Common myeloid progenitor, CD34-positive (primary cell): Measurements from ENCODE around the gene MYOZ1.
A peak's percentile ranks its signal among the peaks of the same experiment; 100 is the strongest.
"Not testable (repeated sequence)": the region's sequence is repeated elsewhere in the genome, so short reads cannot be mapped to it uniquely, and the experiment has no call there.

Experiments
- CTCF ChIA-PET: fragments of 350-600 bp; sonication (Branson Sonifier 250); formaldehyde crosslinking; loops from one replicate; lab custom pipeline; 2021; ENCODE audit warnings: antibody characterized with exemption; lab: Charles Lee
- POLR2A ChIA-PET: fragments of 350-600 bp; sonication (Branson Sonifier 250); formaldehyde crosslinking; loops from one replicate; lab custom pipeline; 2021; ENCODE audit warnings: antibody characterized with exemption; lab: Charles Lee
- DNase-seq, 3 donors: peaks; one replicate each; pipeline versions ENCODE4 v3.0.0 to v3.0.0-alpha.2; 2013
- H3K27ac ChIP-seq, 2 experiments: 1 replicate in 1 of 2; 2 replicates in 1 of 2; pipeline ENCODE4 v1.7.0; 2013; ENCODE audit warnings: inconsistent platforms in 2 of 2, low read length in 2 of 2, mild to moderate bottlenecking in 2 of 2, low read depth in 1 of 2, moderate library complexity in 1 of 2; ENCODE audit not compliant: severe bottlenecking in 2 of 2, insufficient read depth in 1 of 2, poor library complexity in 1 of 2
- H3K27me3 ChIP-seq, 5 experiments: replicated peaks in 2 of 5; 1 replicate in 3 of 5; 2 replicates in 2 of 5; pipeline versions ENCODE4 v1.6.1 to v1.7.0; 2013; ENCODE audit warnings: low read length in 4 of 5, mild to moderate bottlenecking in 2 of 5, moderate library complexity in 2 of 5, inconsistent platforms in 1 of 5; ENCODE audit not compliant: insufficient read depth in 5 of 5, control insufficient read depth in 4 of 5
- H3K36me3 ChIP-seq, 4 experiments: 1 replicate in 2 of 4; 2 replicates in 2 of 4; pipeline versions ENCODE4 v1.6.1 to v1.7.0; 2013; ENCODE audit warnings: low read length in 3 of 4, control low read depth in 1 of 4, mild to moderate bottlenecking in 1 of 4; ENCODE audit not compliant: control insufficient read depth in 4 of 4, insufficient read depth in 4 of 4
- H3K4me1 ChIP-seq, 4 experiments: 1 replicate in 3 of 4; 2 replicates in 1 of 4; pipeline versions ENCODE4 v1.6.1 to v1.7.1; 2013; ENCODE audit warnings: low read length in 3 of 4, mild to moderate bottlenecking in 3 of 4, control low read depth in 1 of 4, inconsistent platforms in 1 of 4, moderate library complexity in 1 of 4; ENCODE audit not compliant: control insufficient read depth in 4 of 4, insufficient read depth in 4 of 4; ENCODE audit errors: control extremely low read depth in 1 of 4
- H3K4me3 ChIP-seq, 7 experiments: 1 replicate in 4 of 7; 2 replicates in 3 of 7; pipeline versions ENCODE4 v1.5.1 to v1.7.0; 2013; ENCODE audit warnings: mild to moderate bottlenecking in 7 of 7, low read length in 6 of 7, moderate library complexity in 6 of 7, inconsistent platforms in 2 of 7, low read depth in 2 of 7, control low read depth in 1 of 7; ENCODE audit not compliant: insufficient read depth in 4 of 7, control insufficient read depth in 1 of 7; ENCODE audit errors: extremely low read depth in 1 of 7
- H3K9me3 ChIP-seq, 5 experiments: 1 replicate in 4 of 5; 2 replicates in 1 of 5; pipeline versions ENCODE4 v1.6.1 to v1.7.1; 2013; ENCODE audit warnings: low read length in 4 of 5, mild to moderate bottlenecking in 2 of 5, inconsistent platforms in 1 of 5, low read depth in 1 of 5, moderate library complexity in 1 of 5; ENCODE audit not compliant: control insufficient read depth in 4 of 5, insufficient read depth in 2 of 5; ENCODE audit errors: control extremely low read depth in 1 of 5
- WGBS: methylation state at CpG from one replicate; pipeline ENCODE4 v1.1.5; 2013; ENCODE audit not compliant: insufficient coverage; 5-methylcytosine and 5-hydroxymethylcytosine counted together

MYOZ1 gene

DNA sequence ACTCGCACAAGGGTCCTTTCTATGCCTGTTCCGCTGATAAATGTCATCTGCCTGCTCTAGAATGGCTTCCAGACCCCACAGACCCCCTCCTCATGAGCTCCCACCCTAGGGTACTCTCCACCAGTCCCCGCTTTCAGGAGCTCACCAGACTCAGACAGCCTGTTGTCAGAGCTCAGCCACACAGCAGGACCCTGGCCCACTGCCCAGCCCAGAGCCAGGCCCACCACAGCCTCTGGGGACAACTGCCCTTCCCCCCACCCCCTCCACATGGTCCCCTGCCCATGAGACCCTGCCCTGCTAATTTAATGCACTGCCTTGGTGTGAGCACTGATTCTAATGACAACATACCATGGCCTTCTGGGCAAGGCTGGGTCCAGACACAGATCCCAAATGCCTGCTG lies 24.3 kb upstream of the MYOZ1 start:
- H3K4me1 ChIP-seq, H3K4me3 ChIP-seq, CTCF ChIA-PET, POLR2A ChIA-PET, DNase-seq, H3K9me3 ChIP-seq, H3K27me3 ChIP-seq, H3K36me3 ChIP-seq, H3K27ac ChIP-seq: not testable (repeated sequence)
- 93% methylated on average over 2 of the region's 3 CpGs for WGBS

GRCh38 chr10:73664156-73665040 lies 23.1 kb upstream of the MYOZ1 start:
- DNase-seq, H3K4me3 ChIP-seq, H3K4me1 ChIP-seq, H3K36me3 ChIP-seq, H3K27me3 ChIP-seq, POLR2A ChIA-PET, H3K9me3 ChIP-seq, H3K27ac ChIP-seq: not testable (repeated sequence)
- CTCF ChIA-PET, result interaction anchor here (1.1 kb wide), 1 partner anchor 235 kb away, joined by 3 read pairs; no protein-coding TSS in a partner anchor
- WGBS, result 92% methylated on average over 9 of the region's 13 CpGs

- H3K36me3 ChIP-seq, H3K27me3 ChIP-seq, CTCF ChIA-PET, DNase-seq, POLR2A ChIA-PET, H3K4me1 ChIP-seq, H3K4me3 ChIP-seq, H3K27ac ChIP-seq, H3K9me3 ChIP-seq: not testable (repeated sequence)
- 90% methylated on average over 8 of the region's 10 CpGs for WGBS
Observed at GRCh38 chr10:73663621-73664020, 22.3 kb upstream of the MYOZ1 start.

DNA sequence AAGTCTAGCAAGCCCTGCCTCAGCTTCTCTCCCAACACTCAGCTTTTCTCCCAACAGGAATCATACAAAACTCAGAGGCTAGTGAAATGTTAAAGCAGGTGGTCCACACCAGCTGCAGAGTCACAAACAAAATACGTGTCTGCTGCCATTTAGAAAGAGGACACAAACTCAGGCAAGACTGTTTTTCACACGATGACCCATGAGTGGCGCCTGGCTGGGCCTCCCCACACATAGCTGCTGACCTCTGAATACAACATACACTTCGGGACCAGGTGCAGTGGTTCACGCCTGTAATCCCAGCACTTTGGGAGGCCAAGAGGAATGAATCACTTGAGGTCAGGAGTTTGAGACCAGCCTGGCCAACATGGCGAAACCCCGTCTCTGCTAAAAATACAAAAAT lies 21.4 kb upstream of the MYOZ1 start:
- POLR2A ChIA-PET, H3K9me3 ChIP-seq, H3K27me3 ChIP-seq, DNase-seq, H3K4me1 ChIP-seq, H3K4me3 ChIP-seq, CTCF ChIA-PET, H3K36me3 ChIP-seq, H3K27ac ChIP-seq: not testable (repeated sequence)
- 94% methylated on average over 4 of the region's 7 CpGs for WGBS

- peaks cover 5 to 29% (median 11%) of the 10 kb centered on the region in 4 experiments for H3K4me1 ChIP-seq
- H3K9me3 ChIP-seq, result no peaks in the 10 kb centered on the region
- WGBS, result 86% methylated on average over 5 of the region's 5 CpGs
- H3K4me3 ChIP-seq, result peak within 1 kb of the TSS in 2 of 7 experiments; percentile 23 to 51
- H3K27me3 ChIP-seq, result no peaks in the 10 kb centered on the region
- ChIA-PET CTCF (no interaction called here), POLR2A (no interaction called here)
- no peaks in the 10 kb centered on the region for H3K36me3 ChIP-seq
- DNase-seq, result no peak
- H3K27ac ChIP-seq, result no peak within 1 kb of the TSS
Observed at GRCh38 chr10:73655990-73656298, 14.7 kb upstream of the MYOZ1 start, which contains the start of gene SYNPO2L. TSS of gene SYNPO2L (minus strand) at chr10:73656029. CDS start at chr10:73655922, 107 bp downstream.

GRCh38 chr10:73655257-73655989 lies 14.1 kb upstream of the MYOZ1 start:
- Histone ChIP-seq H3K4me1 (peaks cover 5 to 34% (median 11%) of the 10 kb centered on the region in 4 experiments), H3K9me3 (no peaks in the 10 kb centered on the region), H3K36me3 (no peaks in the 10 kb centered on the region), H3K27ac (no peak overlapping the region), H3K27me3 (no peaks in the 10 kb centered on the region), H3K4me3 (peak overlapping the region in 2 of 7 experiments; percentile 23 to 51)
- peak in 1 of 3 donors; percentile 10 for DNase-seq
- ChIA-PET CTCF (interaction anchor here (2.6 kb wide), 1 partner anchor 12 kb away, joined by 11 read pairs; no protein-coding TSS in a partner anchor), POLR2A (no interaction called here)
- 50% methylated on average over 7 of the region's 12 CpGs for WGBS

- H3K36me3 ChIP-seq, result no peaks in the 10 kb centered on the region
- no peaks in the 10 kb centered on the region for H3K27me3 ChIP-seq
- ChIA-PET POLR2A (no interaction called here), CTCF (interaction anchor here (0.8 to 2.6 kb wide), 4 partner anchors 8 to 99 kb away, joined by 3 to 11 read pairs (median 3); no protein-coding TSS in a partner anchor)
- 96% methylated on average over 3 of the region's 3 CpGs for WGBS
- peak in 2 of 3 donors; percentile 52 to 57 for DNase-seq
- H3K9me3 ChIP-seq, result no peaks in the 10 kb centered on the region
- H3K4me3 ChIP-seq, result no peak overlapping the region
- H3K27ac ChIP-seq, result no peak overlapping the region
- peaks cover 5 to 34% (median 11%) of the 10 kb centered on the region in 4 experiments for H3K4me1 ChIP-seq
Observed at GRCh38 chr10:73653701-73654100, 12.4 kb upstream of the MYOZ1 start.
